GM21717 (cell line): ENCODE results near the gene AMBRA1.

ENCODE experiments used
- ATAC-seq: cut with Tn5 transposase; IDR thresholded peaks from one replicate; pipeline ENCODE4 v1.9.1; 2021; ENCODE audit warnings: mild to moderate bottlenecking, moderate library complexity; ENCODE audit not compliant: unreplicated experiment

AMBRA1 gene

DNA sequence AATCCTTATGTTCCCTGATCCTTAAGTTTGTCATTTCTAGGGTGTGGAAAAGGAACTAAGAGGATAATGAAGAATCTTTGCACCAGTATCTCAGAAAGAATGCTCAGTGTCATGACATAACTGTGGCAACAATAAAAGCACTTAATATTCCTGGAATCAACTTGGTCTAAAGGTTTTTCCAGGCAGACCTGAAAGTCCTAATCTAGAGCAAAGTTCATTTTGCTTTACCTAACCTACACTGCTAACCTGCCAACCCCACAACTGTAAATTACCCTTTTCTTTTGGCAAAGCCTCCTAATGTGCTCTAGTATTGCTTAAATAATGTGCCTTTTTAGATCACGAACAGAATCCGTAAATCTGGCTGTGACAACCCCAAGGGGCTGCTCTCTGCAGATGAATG lies 82.5 kb downstream of the AMBRA1 start:
- no peak for ATAC-seq

DNA sequence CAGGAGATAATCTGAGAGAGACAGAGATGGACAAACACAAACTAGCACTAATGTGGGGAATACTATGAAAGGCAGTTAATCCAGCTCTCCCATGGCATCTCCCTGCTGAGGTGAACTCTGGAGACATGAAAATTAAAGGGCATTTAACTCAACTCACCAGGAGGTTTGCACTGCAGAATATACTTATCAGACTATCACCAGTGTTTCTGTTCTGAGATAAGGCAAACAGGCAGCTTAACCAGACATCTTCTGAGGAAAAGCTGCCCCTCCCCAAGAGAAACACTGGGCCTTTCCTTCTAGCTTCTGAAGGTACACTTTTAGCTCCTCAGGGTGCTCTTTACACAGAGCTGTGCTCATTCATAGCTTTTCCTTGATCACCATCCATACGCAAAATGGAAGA lies 85.5 kb downstream of the AMBRA1 start:
- ATAC-seq, result no peak

DNA sequence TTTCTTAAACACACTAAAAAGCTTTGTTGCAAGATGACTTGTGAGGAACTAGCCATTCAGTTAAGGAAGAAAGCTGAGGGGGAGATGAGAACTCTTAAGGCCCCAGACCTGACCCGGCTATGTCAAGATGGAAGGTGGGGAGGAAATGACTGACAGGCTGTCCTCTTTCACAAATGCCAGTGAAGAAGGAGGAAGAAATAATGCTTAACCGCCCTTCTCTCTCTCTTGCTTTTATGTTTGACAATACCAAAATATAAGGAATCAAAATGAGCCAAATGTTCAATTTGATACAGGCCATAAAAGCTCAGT lies 87.4 kb downstream of the AMBRA1 start:
- no peak for ATAC-seq

DNA sequence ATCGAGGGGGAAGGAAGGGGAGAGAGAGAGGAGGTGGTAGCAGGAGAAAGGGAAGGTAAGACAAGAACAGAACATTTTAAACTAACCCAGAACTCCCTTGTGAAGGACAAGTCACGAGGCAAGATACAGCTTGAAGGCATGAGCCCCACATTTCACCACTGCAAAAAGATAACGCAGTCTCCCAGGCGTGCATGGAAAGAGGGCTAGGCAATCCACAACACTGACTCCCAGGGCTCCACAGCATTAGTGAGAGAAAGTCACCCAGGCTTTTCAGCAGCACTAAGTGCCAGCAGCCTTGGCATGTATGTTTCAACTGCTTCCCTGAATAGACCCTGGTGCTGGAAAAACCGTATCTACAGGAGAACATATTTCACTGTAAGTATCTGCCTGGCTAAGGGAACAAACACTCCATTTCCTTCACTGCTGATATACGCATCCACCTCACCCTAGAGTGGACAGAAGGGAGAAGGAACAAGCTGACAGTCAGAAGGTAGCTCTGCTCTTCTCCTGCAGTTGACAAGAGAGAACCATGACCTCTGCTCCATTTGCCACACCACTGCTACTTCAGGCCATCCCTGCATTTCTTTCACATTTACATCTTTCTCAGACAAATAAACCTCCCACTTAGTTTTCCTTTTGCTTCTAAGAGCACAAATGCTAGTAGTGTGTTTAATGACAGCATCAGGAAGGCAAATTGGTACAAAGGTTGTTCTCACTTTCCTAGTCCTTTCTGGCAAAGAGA lies 87.9 kb downstream of the AMBRA1 start:
- no peak for ATAC-seq

DNA sequence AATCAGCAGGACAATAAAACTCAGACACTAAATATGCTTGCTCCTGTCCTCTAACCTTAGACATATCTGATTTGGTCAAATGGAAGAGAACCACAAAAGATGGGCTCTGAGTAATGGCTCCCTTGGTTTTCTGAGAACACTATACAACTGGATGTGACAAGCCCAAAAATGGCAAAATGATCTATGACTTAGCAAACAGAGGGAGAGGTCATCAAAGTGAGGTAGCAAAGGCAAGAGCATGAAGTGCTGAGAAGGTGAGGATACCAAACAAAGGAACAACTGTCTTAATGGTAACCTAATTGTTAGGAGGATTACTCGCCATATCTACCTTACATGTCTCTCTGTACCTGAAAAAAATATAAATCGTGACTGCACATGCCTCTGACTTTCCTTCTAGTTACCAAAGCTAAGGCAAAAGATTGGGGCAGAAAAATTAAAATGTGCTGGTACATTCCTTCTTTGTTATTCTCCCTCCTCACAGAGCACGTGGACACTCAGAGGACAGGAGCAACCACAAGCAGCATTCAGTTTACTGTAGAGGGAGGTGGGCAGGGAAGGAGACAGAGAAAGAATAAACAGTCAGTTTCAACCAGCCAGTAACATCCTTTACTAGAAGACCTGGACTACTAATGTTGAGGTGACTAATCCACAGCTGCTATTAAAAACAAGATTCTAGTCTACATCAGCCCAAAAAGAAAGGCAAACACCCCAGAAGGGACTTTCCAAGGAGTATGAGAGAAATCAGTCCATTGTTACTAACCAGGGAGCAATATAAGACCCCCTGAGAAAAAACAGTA lies 88.8 kb downstream of the AMBRA1 start:
- no peak for ATAC-seq

DNA sequence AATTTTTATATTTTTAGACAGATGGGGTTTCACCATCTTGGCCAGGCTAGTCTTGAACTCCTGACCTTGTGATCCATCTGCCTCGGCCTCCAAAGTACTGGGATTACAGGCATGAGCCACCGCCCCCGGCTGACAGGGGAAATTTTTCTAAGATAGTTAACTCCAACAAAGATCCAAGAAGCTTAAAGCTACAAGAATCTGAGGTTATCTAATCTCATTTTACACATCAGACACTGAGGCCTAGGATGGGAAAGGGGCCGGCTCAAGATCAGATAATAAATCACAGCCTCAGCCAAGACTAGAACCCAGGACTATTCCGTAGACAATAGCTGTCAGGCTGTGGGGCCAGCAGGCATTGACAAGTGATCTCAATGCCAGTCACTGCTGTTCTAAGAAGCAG lies 94.0 kb downstream of the AMBRA1 start:
- no peak for ATAC-seq

DNA sequence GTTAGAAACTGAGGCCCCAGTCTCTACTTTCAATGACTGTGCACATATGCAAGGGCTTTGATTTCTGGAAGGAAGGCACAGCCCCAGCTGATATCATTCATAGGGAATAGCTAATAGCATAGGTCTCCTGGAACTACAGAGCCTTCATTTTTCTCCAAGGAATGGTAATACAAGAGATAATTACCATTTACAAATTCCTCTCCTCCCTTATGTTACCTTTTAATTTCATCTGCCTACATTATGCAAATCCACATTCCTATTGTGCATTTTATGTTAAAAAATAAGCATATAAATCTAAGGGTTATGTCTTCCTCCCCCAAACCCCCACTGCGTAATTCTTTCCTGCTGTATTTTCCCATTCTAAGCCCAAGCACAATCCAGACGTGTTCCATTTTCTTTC lies 94.9 kb downstream of the AMBRA1 start:
- ATAC-seq, result no peak

DNA sequence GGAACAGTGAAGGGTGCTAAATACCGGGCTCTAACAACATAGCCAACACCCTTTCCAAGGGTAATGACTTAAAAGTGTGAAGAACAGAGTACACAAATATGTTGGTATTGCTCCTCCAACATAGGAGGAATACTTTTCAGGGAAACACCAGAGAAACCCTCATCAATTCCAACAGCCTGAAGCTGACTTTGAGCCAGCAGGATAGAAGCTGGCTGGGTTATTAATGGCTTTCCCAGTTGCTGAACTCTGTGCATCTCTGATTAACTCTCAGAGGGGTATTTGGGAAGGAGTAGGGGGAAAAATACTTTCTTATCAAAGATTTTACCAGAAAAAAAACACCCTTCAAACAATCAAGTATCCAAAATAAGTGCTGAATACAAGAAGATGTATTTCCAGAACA lies 95.6 kb downstream of the AMBRA1 start:
- ATAC-seq, result no peak

DNA sequence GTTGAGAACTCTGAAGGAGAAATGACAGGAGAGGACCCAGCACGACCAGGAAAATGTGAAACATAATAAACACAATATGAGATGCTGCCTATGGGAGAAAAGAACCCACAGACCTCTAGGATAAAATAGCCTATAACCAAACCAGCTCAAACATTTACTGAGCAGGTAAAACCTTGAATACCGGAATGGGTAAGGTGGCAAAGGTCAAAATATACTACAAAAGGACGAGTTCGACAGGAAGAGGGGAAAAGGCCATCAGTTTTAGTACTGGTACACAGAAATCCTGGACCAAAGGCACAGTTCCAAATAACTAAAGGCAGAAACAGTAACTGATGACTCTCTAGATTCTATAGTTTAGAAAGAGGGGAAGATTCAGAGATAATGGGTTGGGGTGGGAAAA lies 96.3 kb downstream of the AMBRA1 start:
- ATAC-seq, result no peak

DNA sequence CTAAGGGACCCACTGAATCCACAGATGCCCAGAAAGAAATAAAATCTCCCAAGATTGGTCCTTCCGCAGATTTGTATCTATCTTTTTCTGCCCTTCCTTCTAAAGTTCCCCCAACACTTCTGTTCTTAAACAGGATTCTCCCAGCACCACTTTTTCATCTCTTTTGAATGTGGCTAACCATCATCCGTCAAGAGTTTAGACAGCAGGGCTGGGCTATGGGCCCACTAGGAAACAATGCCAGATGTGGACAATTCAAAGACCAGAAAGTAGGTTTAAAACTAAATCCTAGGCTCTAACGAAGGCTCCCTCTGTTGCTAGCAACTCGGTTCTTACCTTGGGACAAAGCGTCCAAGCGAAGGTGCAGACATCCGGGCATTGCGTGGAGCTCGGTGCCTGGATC lies 100.0 kb downstream of the AMBRA1 start:
- ATAC-seq, result no peak

DNA sequence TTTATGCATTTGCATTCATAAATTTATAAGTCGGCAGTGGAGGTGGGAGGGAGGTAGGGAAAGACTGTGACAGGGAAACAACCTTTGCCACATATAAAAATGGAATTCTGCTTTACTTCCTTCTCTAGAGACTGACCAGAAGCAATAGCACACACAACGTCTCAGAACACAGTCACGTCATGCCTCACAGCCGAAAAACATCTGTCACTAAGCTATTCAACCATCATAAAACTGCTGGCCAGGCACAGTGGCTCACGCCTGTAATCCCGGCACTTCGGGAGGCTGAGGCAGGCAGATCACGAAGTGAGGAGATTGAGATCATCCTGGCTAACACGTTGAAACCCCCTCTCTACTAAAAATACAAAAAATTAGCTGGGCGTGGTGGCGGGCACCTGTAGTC lies 101.3 kb downstream of the AMBRA1 start:
- no peak for ATAC-seq

DNA sequence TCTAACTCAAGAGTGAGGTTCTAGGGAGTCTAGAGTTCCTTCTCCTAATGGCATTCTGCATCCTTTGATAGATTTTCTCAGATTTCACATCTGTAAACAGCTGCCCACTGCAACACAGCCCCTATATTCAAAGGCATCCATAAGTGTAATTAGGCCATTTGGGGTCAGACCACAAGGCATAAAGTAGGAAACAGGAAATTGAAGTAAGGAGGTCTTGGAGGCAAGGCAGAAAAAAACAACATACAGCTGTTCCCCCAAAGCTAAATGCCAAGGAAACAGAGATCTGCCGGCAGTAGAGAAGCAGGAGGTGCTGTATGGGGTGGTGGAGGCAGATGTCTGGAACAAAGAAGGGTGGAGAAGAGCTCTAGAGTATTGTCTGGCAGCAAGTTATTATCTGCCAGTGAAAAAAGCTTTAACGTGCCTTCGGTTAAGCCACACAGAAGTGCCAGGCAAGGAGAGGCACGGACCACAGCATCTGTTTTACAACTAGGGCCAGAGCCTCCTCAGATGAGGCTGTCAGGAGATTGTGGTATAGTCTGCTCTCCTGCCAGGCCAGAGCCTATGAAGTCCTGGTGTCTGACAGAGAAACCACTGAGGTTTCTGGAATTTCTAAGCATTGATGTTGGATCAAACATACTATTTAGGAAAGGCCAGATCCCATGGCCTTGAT lies 102.0 kb downstream of the AMBRA1 start:
- no peak for ATAC-seq

DNA sequence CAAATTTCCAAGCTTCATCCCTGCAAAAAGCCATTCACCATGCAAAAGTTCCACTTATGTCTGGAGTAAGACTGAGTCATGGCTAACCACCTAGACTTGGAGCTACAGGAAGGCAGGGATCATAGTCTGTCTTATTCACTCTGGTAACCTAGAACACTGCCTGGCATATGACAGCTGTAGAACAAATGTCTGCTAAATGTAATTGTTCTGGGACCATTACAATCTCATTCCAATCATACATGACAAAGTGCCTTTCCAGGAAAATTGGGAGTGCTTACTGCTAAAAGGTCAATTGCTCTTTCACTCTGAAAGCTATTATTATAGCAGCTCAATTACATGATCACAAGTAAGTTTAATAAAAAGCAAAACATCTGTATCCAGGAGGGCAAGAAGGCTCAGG lies 103.2 kb downstream of the AMBRA1 start:
- ATAC-seq, result no peak

DNA sequence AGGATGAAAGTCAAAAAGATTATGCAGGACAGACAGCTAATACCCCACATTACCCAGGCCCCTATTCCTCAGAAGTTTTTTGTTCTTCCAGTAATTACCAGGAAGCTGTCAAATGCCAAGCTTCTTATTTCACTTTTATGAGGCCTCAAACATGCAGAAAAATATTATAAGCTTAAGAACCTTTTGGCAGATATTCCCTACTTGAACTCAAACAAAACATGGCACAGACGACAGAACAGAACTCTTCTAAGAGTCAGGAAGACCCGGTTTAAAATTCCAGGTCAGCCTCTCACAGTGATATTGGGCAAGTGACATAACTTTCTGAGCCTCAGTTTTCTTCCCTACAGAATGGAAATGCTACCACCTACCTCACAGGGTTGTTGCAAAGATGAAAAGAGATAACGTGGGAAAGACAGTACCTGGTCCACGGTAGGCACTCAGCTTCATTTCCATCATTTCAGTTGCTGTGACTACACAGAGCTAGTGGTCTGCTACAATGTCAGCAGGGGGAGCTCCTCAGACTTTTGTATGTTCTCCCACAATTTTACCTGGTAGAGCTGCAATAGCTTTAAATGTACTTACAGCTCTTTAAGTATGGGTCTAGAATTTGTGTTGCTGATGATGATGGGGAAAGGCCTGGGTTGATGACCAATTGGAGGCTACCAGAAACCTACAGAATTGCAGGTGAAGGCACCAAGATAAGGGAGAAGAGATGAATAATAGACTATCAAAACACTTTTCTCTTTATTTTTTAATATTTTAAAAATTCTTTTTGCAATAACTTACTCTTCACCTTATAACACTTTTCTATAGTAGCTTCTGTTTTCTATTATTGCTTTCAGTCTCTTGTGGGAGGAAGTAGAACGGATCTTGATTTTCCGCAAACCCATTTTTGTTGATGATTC lies 103.9 kb downstream of the AMBRA1 start:
- ATAC-seq, result no peak

DNA sequence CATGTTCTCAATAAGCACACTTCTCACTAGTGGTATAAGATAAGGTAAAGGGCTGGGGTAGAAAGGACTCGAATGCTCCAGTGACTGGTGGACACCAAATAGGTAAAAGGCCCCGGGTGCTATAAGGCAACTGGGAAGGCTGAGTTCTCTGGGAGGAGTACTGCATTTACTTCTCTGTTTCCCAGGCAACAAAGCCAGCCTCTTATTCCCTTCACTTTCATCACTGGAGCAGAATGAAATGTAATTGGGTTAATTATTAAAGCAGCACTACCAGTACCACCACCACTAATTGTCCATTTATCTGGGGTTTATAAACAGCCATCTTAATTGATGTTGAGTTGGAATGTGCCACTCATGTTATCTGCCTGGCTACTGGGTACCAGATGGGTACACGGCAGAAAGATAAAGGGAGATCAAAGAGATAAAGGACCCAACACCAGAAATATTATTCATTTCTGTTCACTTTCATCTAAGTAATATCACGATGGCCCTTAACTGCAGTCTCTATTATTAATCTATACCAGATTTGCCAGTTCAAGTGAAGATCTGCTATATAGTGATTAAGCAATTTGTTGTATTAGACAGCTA lies 107.9 kb downstream of the AMBRA1 start:
- ATAC-seq, result no peak

DNA sequence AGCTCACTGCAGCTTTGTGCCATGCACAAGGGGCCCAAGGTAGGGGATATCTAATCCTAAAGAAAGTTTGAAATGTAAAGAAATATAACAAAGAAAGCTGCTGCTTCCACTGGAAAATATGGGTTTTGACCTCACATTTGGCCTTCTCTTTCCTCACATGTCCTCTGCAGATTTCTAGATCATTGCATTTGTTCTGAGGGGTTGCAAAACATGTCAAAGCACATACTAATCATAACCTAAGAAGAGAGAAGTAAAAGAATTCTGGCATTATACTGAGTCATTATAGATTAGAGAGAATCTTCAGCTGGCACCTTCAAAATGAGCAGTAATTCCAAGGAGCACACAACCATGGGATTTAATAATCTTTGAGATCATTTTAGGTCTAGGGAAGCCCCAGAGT lies 109.7 kb downstream of the AMBRA1 start:
- no peak for ATAC-seq

DNA sequence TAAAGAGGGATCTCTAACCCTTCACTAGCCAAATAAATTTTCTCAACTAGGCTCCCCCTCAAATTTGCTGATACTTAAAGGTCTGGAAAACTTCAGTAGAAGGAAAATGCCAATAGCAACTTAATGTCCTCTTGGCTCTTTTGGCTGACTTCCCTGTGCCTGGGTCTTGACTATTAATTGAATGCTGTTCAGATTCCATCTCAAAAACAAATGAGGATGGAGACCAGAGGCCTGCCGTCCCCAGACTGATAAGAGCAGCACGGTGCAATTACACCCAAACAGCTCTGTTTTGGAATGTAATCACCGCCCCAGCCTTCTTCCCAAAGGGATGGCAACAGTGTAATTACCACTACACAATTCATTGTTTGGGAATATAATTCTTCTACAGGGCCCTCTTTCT lies 112.9 kb downstream of the AMBRA1 start:
- no peak for ATAC-seq

DNA sequence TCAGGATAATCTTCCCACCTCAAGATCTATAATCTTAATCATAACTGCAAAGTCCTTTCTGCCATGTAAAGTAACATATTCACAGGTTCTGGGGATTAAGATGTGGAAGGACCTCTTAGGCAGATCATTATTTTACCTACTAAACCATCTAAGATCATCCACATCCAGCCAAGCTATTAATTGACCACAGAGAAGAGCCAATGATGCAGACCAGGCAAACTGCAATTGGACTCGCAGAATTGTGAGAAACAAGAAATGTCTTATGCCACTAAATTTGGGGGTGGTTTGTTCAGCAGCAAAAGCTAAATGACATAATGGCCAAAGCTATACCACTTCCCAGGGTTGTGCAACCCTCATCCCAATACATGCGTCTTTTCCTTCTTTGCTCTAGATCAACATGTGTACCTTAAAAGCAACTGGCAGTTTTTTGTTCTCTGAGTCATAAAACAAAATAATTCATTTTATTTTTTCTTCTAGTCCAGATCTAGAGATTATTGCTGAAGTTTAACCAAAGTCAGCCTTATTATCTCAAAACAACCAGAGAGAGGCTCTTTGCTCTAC lies 113.6 kb downstream of the AMBRA1 start:
- ATAC-seq, result no peak

DNA sequence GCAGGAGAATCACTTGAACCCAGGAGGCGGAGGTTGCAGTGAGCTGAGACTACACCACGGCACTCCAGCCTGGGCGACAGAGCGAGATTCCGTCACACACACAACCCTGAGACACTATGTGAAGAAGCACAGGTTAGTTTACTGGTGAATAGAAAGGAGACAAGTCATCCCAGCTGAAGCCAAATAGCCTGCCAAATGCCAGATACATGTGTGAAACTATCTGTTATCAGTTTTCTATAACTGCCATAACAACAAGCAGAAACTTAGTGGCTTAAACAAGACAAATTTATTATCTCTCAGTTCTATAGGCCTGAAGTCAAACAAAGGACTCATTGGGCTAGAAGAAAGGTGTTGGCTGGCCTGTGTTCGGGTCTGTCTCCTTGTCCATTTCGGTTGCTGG lies 114.2 kb downstream of the AMBRA1 start:
- no peak for ATAC-seq

DNA sequence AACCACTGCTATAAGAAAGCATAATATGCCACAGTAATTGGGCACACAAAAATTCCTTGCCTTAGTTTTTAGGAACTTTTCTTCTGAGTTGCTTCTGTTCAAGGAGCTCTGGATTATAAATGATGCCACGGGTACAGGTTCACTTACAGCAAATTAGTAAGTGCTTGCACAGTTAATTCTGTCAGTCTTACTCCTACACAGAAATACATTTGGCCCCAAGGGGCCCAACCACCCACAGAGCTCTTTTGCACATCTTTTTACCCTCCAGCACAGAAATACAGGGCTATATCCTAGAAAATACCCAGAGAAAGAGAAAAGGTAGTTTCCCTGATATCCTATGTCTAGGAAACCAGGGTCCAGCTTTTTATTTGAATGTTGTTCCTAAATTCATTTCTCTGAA lies 115.6 kb downstream of the AMBRA1 start:
- no peak for ATAC-seq

DNA sequence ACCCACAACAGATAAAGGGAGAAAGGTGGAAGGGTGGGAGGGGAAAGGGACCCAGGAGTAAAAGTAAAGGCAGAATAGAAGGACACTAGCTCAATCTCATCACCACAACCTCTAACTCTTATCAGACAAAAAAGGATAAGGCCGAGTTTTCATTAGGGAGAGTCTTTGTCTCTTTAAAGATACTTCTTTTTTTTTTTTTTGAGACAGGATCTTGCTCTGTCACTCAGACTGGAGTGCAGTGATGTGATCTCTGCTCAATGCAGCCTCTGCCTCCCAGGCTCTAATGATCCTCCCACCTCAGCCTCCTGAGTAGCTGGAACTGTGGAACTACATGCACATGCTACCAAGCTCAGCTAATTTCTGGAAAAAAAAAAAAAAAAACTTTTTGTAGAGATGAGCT lies 116.7 kb downstream of the AMBRA1 start:
- no peak for ATAC-seq
